HG03280 (cell line): Measurements from ENCODE around the gene LGR6.
"Not testable (repeated sequence)": the region's sequence is repeated elsewhere in the genome, so short reads cannot be mapped to it uniquely, and the experiment has no call there.

ENCODE experiments used
- ATAC-seq: cut with Tn5 transposase; IDR thresholded peaks from one replicate; pipeline ENCODE4 v1.9.1; 2021; ENCODE audit warnings: mild to moderate bottlenecking, moderate library complexity; ENCODE audit not compliant: unreplicated experiment

The LGR6 gene

GRCh38 chr1:202254454-202255252 lies 61.1 kb downstream of the LGR6 start:
- ATAC-seq = no peak

GRCh38 chr1:202255343-202255742 lies 61.7 kb downstream of the LGR6 start:
- no peak for ATAC-seq

GRCh38 chr1:202259705-202260104 lies 66.1 kb downstream of the LGR6 start:
- ATAC-seq = no peak

GRCh38 chr1:202261209-202261958 lies 67.8 kb downstream of the LGR6 start:
- not testable (repeated sequence) for ATAC-seq

GRCh38 chr1:202263628-202264027 lies 70.0 kb downstream of the LGR6 start:
- no peak for ATAC-seq

- ATAC-seq = no peak
Measured at GRCh38 chr1:202264300-202264699, 70.7 kb downstream of the LGR6 start.

GRCh38 chr1:202264726-202265125 lies 71.1 kb downstream of the LGR6 start:
- ATAC-seq = no peak

GRCh38 chr1:202266061-202266765 lies 72.6 kb downstream of the LGR6 start:
- ATAC-seq = no peak

GRCh38 chr1:202268032-202268431 lies 74.4 kb downstream of the LGR6 start:
- no peak for ATAC-seq

GRCh38 chr1:202268817-202269216 lies 75.2 kb downstream of the LGR6 start:
- no peak for ATAC-seq

GRCh38 chr1:202270871-202271326 lies 77.3 kb downstream of the LGR6 start:
- ATAC-seq = no peak

- no peak for ATAC-seq
Measured at GRCh38 chr1:202272103-202272845, 78.7 kb downstream of the LGR6 start.

GRCh38 chr1:202274611-202275010 lies 81.0 kb downstream of the LGR6 start:
- ATAC-seq = no peak

GRCh38 chr1:202275061-202275770 lies 81.6 kb downstream of the LGR6 start:
- no peak for ATAC-seq

- ATAC-seq = no peak
Measured at GRCh38 chr1:202276081-202276715, 82.6 kb downstream of the LGR6 start.

GRCh38 chr1:202276920-202277319 lies 83.3 kb downstream of the LGR6 start:
- no peak for ATAC-seq

GRCh38 chr1:202278751-202279150 lies 85.2 kb downstream of the LGR6 start:
- no peak for ATAC-seq

- no peak for ATAC-seq
Measured at GRCh38 chr1:202279806-202280205, 86.2 kb downstream of the LGR6 start.

GRCh38 chr1:202280595-202280994 lies 87.0 kb downstream of the LGR6 start:
- ATAC-seq = no peak
